NCI-H226 (cell line): ENCODE data around the gene ZNF212.

ENCODE experiments used
- DNase-seq: peaks from one replicate; pipeline ENCODE4 v3.0.0-alpha.2; 2015

The ZNF212 gene

DNA sequence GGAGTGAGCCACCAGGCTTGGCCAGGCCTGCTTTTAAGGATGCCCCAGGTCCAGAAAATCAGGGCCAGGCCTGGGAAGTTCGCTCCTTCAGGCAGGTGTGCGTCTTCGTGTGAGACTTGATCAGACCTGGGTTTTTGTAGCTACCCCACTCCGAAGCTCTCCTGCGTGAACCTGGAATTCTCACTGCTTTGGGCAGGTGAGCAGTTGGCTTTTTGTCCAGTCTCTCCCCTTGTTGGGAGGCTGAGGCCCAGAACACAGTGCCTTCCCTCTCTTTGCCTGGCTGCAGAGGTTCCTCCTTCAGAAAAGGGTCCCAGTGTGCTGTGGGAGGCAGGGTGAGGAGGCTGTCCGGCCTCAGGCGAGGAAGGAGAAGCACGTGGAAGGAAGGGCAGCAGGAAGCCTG is 49.8 kb downstream of the ZNF212 start:
- no peak for DNase-seq

- DNase-seq: no peak
Measured at GRCh38 chr7:149289856-149290255, 50.4 kb downstream of the ZNF212 start.

DNA sequence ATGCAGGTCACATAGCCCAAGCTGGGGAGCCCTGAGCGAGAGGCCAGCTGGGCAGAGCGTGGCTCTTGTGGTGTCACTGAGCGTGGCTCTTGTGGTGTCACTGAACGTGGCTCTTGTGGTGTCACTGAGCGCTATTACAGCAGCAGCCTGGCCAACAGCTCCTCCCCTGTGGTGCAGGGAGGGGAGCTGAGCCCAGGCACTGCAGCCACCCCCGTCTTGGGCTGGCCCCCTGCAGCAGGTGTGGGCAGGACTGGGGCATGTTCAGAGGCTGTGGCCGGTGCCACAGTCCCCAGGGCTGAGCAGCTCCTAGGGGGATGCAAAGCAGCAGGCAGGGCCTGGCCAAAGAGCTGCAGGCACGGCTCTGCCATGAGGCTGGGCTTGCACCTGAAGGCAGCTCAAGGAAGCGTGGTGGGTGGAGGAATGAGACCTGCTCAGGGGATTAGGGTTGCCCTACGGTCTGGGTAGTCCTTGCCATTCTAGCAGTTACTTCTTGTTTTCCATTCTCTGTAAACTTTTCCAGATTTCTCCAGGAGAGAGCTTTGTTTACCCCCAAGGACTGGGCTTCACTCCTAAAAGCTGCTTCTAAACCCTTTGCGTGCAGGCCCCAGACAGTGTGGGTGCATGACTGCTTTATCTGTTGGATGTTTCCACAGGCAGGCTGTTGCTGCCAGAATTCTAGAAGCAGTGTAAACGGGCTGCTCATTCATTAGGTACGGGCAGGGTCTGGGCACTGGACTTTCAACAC is 51.8 kb downstream of the ZNF212 start:
- DNase-seq: no peak

GRCh38 chr7:149291781-149292461 is 52.5 kb downstream of the ZNF212 start:
- no peak for DNase-seq

GRCh38 chr7:149292462-149292823 is 53.0 kb downstream of the ZNF212 start:
- no peak for DNase-seq

- no peak for DNase-seq
Measured at GRCh38 chr7:149293338-149293737, 53.9 kb downstream of the ZNF212 start.

DNA sequence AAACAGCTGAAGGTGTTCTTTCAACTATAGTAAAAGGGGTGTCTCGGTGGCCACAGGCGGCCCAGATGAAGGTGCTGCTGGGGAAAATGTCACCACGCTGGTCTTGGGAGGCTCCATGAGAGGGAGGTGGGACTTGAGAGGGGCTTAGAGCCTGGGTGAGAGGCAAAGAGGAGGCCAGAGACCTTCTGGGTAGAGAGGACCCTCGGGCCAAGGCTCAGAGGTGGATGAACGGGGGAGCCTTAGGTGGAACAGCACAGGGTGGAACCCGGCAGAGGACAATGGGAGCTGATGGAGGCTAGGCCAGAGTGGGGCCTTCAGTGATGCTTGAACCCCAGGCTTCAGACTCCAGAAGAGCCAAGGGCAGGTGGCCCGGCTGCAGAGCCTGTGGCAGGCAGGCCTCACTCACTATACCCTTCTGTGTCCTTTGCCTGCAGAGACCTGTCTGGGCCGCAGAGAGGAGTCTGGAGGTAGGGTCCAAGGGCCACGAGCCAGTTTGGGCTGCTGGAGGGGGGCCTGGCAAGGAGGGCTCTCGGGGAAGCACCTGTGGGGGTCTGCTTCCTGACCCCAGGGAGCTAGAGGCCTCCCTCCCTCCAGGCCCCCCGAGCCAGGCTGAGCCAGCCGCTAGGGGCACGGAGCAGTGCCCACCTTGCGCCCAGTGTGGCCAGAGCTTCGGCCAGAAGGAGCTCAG is 54.6 kb downstream of the ZNF212 start:
- DNase-seq: no peak

DNA sequence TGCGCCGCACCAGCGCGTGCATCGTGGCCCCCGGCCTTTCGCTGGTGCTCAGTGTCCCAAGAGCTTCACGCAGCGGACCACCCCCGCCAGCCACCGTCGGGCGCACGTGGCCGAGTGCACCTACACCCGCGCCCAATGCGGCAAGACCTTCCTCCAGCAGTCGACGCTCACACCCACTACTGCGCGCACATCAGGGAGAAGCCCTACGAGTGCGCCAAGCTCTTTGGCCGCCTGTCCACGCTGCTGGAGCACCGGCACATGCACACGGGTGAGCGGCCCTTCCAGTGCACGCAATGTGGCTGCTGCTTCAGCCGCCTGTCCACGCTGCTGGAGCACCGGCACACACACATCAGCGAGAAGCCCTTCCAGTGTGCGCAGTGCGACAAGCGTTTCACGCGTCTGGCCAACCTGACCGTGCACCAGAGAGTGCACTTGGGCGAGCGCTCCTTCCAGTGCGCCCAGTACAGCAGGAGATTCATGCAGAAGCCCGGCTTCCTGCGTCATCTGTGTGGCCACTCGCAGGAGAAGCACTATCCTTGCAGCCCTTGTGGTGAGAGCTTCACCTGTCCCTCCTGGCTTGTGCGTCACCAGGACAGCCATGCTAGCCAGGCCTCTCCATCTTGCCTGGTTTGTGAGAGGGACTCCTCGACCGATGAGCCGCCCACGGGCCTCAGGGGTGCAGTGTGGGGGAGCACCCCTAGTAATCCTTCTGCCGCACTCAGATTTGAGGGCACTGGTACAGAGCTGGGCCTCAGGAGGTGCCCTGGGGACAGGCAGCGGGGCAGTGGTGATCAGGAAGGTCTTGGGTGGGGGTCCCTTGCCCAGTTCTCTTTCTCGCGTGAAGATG is 55.4 kb downstream of the ZNF212 start:
- no peak for DNase-seq

GRCh38 chr7:149295481-149295850 is 56.0 kb downstream of the ZNF212 start:
- no peak for DNase-seq

DNA sequence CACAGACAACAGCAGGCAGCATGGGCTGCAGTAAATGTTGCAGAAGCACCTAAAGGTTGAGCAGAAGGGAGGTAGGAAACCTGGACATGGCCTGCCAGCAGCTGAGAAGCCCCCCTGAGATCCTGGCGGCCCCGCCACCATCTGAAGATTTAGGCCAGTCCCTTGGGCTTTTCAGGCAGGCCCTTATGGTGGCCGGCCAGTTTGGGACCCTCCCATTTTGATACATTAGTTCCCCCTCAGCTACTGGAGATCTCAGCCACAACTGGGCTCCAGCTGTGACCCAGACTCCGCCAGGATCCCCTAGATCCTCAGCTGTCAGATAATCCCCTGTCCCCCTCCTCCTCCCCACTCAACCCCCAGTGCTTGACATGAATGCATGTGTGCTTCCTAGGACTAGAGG is 56.9 kb downstream of the ZNF212 start:
- no peak for DNase-seq

DNA sequence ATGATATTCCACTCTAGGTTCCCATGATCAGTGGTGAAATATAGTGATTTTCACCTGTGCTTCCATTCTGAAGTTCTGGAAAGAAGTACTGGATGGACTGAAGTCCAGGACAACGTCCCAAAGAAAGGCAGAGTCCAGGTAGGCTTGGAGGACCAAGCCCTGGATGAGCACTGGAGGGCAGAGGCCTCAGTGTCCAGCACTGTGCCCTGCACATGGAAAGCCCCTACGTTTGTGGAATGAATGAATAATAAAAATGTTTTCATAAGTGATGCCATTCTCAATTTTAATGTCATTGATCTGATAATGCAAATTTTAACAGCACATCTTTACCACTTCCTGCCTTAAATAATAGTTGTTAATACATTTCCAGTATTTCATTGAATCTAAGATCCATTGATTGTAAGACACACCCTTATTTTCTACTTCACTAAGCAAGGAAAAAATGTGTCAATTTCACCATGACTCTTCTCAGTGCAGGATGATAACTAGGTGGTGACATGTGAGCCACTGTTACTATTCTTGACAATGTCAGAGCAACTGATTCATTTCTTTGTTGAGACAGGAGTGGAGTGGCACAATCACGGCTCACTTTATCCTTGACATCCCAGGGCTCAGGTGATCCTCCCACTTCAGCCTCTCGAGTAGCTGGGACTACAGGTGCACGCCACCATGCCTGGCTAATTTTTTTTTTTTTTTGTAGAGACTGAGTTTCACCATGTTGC is 57.7 kb downstream of the ZNF212 start:
- no peak for DNase-seq

DNA sequence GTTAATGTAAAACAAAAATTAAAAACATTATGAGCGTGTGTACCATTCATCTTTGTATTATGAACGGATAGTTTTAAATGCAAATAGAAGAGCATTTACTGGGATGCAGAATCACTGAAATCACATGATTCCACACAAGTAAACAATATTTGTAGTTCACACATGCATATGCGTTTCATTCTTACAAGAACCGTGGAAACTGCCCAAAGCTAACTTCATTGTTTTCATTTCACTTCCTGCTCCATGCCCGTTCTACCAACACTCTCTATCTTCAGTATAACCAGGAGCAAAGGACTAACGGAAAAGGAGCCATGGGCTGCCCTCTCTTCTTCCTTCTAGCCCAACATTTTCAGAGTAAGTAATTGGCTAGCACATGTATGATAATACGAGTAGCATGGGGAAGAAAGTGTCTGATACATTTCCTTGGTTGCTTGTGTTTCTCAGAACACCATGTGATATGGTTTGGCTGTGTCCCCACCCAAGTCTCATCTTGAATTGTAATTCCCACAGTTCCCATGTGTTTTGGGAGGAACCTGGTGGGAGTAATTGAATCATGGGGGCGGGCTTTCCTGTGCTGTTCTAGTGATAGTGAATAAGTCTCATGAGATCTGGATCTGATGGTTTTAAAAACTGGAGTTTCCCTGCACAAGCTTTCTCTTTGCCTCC is 61.3 kb downstream of the ZNF212 start:
- DNase-seq: no peak

GRCh38 chr7:149302222-149302621 is 62.8 kb downstream of the ZNF212 start:
- DNase-seq: no peak

DNA sequence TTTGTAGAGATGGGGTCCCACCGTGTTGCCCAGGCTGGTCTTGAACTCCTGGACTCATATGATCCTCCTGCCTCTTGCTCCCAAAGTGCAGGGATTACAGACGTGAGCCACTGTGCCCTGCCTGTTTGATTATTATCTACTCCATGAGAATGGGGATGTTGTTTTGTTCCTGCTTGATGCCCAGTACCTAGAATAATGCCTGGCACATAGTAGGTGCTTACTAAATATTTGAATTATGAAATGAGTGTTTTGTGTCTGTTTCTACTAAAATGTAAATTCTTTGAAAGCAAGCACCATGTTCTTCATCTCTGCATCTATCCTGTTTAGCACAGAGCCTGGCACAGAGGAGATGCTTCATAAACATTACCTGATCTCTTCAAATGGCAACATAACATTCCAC is 63.4 kb downstream of the ZNF212 start:
- no peak for DNase-seq

DNA sequence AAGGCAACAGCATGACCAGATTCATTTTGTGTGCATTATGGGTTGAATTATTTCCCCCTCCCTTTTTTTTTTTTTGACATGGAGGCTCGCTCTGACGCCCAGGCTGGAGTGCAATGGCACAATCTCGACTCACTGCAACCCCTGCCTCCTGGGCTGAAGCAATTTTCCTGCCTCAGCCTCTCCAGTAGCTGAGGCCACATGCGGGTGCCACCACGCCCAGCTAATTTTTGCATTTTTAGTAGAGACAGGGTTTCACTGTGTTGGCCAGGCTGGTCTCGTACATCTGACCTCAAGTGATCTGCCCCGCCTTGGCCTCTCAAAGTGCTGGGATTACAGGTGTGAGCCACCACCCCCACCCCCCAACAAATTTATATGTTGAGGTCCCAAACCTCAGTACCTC is 64.6 kb downstream of the ZNF212 start:
- DNase-seq: no peak
